Right renal cortex interstitium (tissue), 3 donors: ENCODE measurements around the gene CATSPER4. TPM values are rescaled to one million over a fixed set of nuclear protein-coding genes. Genes with fewer than 3 reads are reported as not detected.
A peak's percentile ranks its signal among the peaks of the same experiment; 100 is the strongest.
"Not testable (repeated sequence)": the region's sequence is repeated elsewhere in the genome, so short reads cannot be mapped to it uniquely, and the experiment has no call there.

Experiments used
- DNase-seq, 3 donors: peaks; one replicate each; pipeline ENCODE4 v3.0.0-alpha.2; 2013; ENCODE audit warnings: low read depth in 3 of 3, low spot score in 2 of 3
- polyA plus RNA-seq, 3 donors: library from polyadenylated mRNA; unstranded; fragments of 120-200 nt; gene quantifications; one replicate each; pipeline ENCODE4 v1.2.1, GENCODE V29; 2013; ENCODE audit not compliant: insufficient read length in 3 of 3

The CATSPER4 gene
- polyA plus RNA-seq, 3 donors: 0.10 TPM; not detected in 2

GRCh38 chr1:26189331-26189730 lies 1.1 kb upstream of the CATSPER4 start:
- no peak for DNase-seq

DNA sequence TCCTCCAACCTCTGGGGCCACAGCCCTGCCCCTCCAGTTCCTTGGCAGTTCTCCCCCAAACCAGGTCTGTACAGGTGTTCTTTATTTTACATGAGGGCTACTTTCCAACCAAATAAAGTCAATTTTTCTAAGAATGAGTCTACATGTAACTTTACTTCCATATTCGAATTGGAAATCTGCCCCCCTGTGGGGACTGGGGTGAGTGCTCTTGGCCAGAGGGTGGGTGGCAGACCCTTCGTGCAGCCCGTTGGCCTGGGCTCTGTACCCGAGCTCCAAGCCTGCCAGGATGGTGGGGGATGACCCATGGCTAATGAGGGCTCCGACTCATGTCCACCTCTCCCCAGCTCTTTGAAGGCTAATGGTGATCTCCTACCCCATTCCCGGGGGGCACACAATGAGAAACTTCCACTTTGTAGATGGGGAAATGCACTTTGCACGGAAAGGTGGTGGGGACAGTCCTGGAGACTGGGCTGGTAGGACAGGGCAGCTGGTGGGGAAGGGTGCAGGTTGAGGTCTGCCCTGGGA lies 589 bp upstream of the CATSPER4 start:
- DNase-seq: no peak

DNA sequence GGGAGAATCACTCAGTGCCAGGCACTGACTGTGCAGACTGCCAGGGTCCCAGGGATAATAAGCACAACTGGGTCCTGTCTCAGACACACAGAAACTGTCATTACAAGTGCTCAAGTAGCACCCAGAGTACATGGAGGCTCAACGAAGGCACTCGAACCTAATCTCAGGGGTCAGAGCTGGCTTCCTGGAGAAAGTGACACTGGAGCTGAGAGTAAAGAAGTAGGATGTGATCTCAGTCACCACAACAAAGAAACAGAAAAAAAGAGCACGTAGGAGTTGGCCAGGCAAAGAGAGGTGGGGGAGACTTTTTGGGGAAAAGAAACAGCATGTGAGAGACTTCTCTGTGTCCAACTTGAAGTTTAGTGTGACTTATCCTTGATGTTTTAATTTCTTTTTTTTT lies 1.3 kb downstream of the CATSPER4 start:
- DNase-seq: no peak

- DNase-seq: no peak
Observed at GRCh38 chr1:26195805-26196204, 5.4 kb downstream of the CATSPER4 start.

DNA sequence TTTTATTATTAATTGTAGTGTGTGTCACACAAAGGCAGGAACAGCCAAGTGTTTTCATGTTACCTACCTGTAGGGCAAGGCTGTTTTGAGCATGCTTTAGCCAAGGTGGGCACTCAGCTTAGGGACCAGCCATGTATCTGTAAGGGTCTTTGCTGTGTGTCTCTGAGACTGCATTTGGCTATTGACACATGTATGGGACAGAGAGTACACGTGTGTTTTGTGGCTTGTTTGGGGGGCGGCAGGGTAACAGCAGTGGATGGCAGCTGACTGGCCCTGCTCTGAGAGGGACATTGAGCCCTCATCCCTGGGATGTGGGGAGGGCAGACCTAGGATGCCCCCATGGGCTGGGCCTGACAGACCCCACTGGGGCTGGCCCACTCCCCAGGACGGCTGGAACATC lies 6.9 kb downstream of the CATSPER4 start:
- no peak for DNase-seq

- DNase-seq: no peak
Observed at GRCh38 chr1:26197813-26198212, 7.4 kb downstream of the CATSPER4 start.

GRCh38 chr1:26200413-26200812 lies 10.0 kb downstream of the CATSPER4 start:
- no peak for DNase-seq

GRCh38 chr1:26203642-26204318 lies 13.4 kb downstream of the CATSPER4 start:
- DNase-seq: no peak

DNA sequence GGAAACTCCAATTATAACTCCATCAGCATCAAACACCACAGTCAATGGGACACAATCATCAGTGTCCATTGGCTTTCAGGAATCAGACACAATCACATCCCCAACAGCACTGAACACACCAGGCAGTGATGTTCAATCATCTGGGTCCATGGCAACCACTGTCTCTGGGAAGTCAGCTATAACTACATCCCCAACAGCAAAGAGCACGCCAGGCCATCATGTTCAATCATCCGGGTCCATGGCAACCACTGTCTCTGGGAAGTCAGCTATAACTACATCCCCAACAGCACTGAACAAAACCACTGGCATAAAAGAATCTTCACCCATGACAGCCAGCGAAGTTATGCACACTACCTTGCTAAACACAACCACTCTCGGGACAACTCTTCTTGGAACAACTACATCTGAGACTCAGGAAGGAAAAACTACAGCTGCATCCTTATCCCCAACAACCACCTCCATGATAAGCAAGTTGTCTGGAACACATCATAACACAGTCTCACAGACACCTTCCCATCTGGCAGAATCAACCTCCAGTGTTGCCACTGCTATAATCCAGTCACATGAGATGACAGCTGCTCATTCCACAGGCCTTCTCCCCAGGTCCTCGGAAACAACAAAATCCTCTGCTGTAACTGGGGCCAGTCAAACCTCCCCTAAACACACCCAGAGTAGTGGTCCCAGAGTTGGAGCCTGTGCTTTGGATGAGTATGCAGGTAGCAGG lies 19.9 kb downstream of the CATSPER4 start:
- no peak for DNase-seq

DNA sequence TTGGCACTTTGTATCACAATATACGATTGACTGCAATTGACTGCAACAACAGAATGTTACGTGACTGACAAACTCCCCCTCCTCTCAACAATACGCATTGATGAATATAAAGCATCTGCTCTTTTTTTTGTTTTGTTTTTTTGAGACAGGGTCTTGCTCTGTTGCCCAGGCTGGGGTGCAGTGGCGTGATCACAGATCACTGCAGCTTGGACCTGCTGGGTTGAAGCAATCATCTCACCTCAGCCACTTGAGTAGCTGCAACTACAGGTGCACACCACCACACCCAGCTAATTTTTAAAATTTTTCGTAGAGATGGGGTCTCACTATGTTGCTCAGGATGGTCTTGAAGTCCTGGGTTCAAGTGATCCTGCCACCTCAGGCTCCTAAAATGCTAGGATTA lies 22.3 kb downstream of the CATSPER4 start:
- DNase-seq: no peak

- DNase-seq: no peak
Observed at GRCh38 chr1:26213335-26213905, 23.0 kb downstream of the CATSPER4 start.

DNA sequence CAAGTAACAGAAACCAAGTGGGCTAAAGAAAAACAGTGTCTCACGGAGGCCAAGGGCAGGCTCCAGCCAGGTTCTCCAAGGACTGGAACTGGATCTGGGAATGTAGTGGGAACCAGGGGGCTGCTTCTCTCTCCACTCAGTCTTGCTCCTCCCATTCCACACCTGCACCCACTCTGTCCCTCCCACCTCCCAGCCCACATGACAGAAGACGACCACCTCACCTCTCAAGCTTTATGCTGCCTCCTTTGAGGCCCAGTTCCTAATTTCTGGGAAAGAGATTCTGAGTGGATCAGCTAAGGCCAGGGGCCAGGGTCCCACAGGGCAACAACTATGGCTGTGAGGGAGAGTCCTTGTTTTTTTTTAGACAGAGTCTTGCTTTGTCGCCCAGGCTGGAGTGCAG lies 24.8 kb downstream of the CATSPER4 start:
- DNase-seq: no peak

- no peak for DNase-seq
Observed at GRCh38 chr1:26218906-26219494, 28.6 kb downstream of the CATSPER4 start.

- no peak for DNase-seq
Observed at GRCh38 chr1:26220199-26220912, 30.0 kb downstream of the CATSPER4 start.

GRCh38 chr1:26221094-26221493 lies 30.7 kb downstream of the CATSPER4 start:
- no peak for DNase-seq

DNA sequence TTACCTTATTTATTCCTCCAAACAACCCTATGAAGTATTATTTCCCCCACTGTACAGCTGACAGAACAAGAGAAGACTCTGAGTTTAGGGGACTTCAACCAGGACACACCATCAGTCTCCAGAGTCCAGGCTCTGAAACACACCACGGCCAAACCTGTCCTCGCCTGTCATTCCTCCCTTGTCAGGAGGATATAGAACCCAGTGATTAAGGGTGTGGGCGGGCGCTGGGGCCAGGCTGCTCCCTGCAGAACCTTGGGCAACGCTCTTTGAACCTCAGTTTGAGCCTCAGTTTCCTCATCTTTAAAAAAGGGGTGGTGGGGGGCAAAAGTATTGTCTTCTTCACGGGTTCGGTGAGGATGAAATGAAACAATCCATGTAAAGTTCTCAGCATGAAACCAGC lies 34.2 kb downstream of the CATSPER4 start:
- DNase-seq: no peak

- DNase-seq: peak in 1 of 3 donors; percentile 29
Observed at GRCh38 chr1:26225033-26225831, 34.8 kb downstream of the CATSPER4 start.

GRCh38 chr1:26230682-26231081 lies 40.3 kb downstream of the CATSPER4 start:
- not testable (repeated sequence) for DNase-seq

GRCh38 chr1:26233903-26234643 lies 43.7 kb downstream of the CATSPER4 start, which contains the start of gene CEP85:
Gene CEP85, plus strand, starts transcription at chr1:26234200. Its CDS starts 5,584 bp downstream, at chr1:26239784.
- DNase-seq: peak; percentile 90 to 92 (median 92)
